Body of pancreas (tissue), 4 donors: Measurements from ENCODE around the gene SPOUT1.

Experiments
- POLR2A ChIP-seq, 3 donors: fragments of 450-650 bp; IDR thresholded peaks; one replicate each; pipeline ENCODE4 v1.6.1; 2016; ENCODE audit warnings: antibody characterized with exemption in 3 of 3, mild to moderate bottlenecking in 2 of 3
- TF ChIP-seq, protein P1 (sequence below), 7 experiments: fragments of 450-650 bp in 4 of 7; fragments of 200-600 bp in 3 of 7; sonication (generic) in 3 of 7; IDR thresholded peaks; one replicate each; pipeline ENCODE4 v1.5.1; 2016 to 2019; ENCODE audit warnings: antibody characterized with exemption in 7 of 7

DNA sequence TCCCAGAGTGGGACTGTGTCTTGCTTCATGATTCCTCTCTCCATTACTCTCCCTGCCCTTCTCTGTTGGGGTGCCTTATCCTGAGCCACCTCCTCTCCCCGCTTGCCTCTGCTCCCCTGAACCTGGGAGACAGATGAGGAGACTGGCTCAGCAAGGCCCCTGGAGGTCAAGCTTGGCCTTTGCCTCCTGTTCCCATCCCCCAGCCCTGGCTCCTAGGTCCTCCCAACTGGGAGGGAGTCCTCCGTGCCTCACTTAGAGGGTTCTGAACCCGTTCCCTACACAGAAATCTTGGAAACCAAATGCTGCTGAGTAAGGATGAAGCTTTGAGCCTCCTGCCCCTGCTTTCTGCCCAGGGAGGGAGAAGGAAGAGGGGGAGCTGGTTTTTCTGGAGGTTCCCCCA lies 21.1 kb downstream of the SPOUT1 start:
- TF ChIP-seq, protein P1, sequence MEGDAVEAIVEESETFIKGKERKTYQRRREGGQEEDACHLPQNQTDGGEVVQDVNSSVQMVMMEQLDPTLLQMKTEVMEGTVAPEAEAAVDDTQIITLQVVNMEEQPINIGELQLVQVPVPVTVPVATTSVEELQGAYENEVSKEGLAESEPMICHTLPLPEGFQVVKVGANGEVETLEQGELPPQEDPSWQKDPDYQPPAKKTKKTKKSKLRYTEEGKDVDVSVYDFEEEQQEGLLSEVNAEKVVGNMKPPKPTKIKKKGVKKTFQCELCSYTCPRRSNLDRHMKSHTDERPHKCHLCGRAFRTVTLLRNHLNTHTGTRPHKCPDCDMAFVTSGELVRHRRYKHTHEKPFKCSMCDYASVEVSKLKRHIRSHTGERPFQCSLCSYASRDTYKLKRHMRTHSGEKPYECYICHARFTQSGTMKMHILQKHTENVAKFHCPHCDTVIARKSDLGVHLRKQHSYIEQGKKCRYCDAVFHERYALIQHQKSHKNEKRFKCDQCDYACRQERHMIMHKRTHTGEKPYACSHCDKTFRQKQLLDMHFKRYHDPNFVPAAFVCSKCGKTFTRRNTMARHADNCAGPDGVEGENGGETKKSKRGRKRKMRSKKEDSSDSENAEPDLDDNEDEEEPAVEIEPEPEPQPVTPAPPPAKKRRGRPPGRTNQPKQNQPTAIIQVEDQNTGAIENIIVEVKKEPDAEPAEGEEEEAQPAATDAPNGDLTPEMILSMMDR (IDR thresholded peaks at IDR 0.05): no peak
- TF ChIP-seq POLR2A (IDR thresholded peaks at IDR 0.05): no peak
